AG20443 (cell line): ENCODE results near the gene XPR1.

Source experiments
- DNase-seq: peaks from one replicate; pipeline ENCODE4 v3.0.0; 2012; ENCODE audit warnings: low spot score, mixed read lengths

The XPR1 gene

GRCh38 chr1:180615493-180616290 lies 16.1 kb upstream of the XPR1 start:
- no peak for DNase-seq

DNA sequence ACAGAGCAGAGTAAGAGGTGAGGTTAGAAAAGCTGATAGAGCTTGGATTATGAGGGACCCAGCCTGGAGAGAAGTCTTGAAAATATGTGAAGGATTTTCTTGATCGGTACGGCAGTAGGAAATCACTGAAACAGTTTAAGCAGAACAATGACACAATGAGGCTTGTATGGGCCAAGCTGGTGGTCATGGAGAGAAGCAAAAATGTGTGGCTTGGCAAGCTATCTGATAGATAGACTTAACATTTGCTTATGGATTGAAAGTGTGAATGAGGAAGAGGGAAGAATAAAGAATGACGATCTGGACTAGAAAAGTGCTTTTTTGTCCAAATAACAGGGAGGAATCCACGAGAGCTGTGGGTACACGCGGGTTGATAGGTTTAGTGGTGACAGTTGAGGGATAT lies 15.4 kb upstream of the XPR1 start:
- DNase-seq, result peak; percentile 65

DNA sequence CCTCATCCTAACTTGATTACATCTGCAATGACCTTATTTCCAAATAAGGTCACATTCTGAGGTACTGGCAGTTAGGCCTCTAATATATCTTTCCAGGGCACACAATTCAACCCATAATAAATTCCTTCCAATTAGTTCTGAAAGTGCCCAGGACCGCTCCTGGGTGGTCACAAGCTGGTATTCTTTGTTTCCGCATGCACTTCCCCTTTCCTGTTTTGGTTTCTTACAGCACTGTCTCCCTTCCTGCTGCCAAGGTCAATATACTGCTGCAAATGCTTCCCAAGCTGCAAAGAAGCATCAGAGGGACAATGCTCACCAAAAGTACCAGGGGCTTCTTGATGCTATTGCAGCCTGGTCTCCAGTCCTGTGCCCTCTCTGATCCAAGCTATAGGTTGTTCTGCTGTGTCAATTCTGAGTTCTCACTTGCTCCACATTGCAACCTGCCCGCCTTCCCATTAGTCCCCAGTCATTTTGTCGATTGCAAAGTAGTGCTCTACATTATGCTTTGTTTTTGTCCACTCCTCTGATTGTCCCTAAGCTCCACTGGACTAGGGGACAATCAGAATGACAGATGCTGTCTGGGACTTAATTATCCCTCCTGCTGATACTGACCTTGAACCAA lies 13.9 kb upstream of the XPR1 start:
- DNase-seq, result no peak

- no peak for DNase-seq
Measured at GRCh38 chr1:180620581-180620980, 11.2 kb upstream of the XPR1 start.

DNA sequence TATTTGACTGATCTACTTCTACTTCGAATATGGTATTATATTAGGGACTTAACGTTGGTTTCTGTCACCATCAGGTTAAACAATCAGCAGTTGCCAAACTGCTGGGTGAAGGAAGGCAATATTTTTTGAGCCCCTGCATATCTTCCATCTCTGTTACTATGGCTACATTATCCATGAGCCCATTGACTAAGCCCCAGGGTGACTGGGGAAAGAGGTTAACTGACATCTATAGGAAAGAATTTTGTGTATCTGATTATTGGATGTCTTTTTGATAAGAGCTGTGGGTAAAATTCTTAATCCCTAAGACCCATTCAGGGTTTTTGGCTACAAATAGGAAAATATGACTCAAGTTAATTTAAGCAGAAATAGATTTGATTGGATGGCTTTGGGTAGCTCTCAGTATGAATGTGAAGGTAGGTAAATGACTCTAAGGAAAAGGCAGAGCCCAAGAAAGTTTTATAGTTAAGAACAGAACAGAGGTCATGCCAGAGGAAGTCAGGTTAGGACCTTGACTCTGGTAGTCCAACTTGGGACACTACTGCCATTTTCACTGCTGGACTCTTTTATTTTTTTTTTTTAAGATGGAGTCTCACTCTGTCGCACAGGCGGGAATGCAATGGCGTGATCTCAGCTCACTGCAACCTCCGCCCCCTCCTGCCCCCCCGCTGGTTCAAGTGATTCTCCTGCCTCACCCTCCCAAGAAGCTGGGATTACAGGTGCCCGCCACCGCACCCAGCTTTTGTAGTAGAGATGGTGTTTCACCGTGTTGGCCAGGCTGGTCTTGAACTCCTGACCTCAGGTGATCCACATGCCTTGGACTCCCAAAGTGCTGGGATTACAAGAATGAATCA lies 8.9 kb upstream of the XPR1 start:
- DNase-seq, result no peak

GRCh38 chr1:180623579-180624347 lies 8.1 kb upstream of the XPR1 start:
- DNase-seq, result peak; percentile 44

DNA sequence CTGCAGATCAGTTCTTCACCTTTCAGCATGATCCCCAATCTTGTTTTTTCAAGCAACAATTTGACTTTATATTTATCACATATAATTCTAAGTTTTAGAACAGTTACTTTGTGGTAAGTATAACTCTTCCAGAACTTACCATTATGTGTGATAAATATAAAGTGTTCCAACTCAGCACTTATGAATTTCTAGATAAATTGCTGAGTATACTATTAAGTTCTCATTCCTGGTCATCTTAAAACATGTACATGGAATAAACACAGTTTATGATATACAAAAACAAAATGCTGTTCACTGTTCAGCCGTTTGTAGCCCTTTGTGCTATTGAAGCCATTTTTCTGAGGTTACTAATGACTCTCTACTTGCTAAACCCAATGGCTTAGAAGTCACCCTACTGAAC lies 5.1 kb upstream of the XPR1 start:
- no peak for DNase-seq

DNA sequence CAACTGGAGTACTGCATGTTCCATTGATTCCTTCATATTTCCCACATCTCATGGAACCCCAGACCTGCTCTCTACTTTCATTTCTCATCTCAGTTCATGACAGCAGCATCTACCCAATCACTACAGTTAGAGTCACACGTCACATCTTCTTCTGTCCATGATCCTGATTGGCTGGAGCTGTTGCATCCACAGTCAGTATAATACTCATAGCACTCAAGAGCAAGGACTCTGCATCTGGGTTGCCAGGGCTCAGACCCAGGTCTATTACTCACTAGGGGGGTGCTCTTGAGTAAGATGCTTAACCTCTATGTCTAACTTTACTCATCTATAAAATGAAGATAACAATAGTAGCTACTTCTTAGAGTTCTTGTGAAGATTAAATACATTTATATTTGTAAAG lies 4.4 kb upstream of the XPR1 start:
- no peak for DNase-seq

GRCh38 chr1:180628646-180629045 lies 3.2 kb upstream of the XPR1 start:
- no peak for DNase-seq

DNA sequence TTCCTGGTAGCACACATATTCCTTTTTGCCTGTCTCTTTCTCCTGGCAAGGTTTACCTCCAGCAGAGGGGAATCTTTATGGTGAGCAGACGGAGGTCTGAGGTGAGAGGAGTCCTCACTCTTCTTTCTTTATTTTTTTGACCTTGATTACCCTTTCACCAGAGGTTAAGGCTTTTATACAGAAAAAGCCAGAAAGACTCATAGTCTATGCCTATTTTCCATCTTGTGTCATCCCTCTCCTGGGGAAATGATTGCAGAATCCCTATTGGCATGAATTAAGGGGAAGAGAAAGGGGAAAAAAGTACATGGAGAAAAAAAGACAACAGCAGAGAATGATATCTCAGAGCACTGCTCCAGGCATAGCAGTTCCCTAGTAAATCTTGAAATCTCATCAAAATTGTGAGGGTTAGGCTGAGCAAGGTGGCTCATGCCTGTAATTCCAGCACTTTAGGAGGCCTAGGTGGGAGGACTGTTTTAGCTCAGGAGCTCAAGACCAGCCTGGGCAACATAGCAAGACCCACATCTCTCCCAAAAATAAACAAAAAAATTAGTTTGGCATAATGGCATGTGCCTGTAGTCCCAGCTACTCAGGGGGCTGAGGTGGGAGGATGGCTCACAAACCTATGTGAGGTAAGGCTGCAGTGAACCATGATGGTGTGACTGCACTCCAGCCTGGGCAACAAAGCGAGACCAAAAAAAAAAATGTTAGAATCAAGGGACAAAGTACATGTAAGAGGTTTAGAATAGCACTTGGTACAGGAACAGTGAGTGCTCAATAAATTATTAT lies 1.2 kb upstream of the XPR1 start:
- no peak for DNase-seq

DNA sequence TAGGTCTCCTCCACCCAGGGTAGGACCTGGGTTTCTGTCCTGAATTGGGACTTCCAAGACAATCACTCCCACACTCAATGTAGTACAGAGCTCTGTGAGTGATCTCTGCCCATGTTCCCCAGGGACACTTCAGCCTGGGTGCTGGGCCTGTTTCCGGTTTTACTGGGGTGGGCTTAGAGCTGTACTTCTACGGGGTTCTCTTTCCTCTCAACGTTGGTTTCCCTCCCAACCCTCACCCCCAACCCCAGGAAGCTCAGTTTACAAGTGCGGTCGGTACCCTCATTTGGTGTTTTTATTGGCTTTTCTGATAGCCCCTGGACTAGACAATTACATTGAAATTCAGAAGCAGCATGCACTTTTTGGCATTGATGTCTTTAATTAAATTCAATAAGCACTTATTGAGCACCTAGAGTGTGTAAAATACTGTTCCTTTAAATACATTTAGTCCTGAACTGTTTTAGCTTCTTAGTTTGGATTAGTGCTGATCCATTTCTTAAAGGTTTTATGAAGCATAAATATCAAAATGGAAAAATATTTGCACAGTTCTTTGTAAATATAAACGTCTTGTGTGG lies 542 bp upstream of the XPR1 start:
- no peak for DNase-seq

DNA sequence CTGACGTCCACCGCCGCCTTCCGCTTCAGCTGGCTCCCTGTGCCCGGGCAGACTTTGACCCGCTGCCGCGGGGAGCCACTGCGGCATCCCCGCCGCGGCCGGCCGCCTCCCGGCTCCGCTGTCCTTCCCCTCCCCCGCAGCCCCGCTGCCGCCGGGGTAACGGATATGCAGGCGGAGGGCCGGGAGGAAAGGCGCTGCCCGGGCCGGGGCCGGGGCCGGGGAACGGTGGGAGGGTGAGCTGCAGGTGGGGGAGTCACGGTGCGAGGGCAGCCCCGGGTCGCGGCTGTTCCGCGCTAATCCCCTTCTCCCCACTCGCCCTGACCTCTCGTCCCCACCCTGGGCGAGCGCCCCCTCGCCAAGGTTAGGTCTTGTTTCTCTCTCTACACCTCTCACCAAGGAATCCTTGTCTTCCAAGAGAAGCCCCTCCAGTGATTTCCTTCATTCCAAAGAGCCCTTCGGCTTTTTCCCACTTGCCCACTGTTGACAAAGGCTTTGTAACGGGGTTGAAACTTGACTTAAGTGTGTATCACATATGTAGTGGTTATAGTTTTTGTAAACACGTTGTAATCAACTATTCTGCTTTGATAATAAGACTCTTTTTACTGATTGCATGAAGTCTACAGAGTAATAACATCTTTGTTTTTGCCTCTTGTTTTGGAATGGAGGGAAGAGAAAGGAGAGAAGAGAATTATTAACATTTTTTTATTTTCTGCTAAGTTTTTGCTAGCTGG lies 669 bp downstream of the XPR1 start:
- DNase-seq, result peak; percentile 77

DNA sequence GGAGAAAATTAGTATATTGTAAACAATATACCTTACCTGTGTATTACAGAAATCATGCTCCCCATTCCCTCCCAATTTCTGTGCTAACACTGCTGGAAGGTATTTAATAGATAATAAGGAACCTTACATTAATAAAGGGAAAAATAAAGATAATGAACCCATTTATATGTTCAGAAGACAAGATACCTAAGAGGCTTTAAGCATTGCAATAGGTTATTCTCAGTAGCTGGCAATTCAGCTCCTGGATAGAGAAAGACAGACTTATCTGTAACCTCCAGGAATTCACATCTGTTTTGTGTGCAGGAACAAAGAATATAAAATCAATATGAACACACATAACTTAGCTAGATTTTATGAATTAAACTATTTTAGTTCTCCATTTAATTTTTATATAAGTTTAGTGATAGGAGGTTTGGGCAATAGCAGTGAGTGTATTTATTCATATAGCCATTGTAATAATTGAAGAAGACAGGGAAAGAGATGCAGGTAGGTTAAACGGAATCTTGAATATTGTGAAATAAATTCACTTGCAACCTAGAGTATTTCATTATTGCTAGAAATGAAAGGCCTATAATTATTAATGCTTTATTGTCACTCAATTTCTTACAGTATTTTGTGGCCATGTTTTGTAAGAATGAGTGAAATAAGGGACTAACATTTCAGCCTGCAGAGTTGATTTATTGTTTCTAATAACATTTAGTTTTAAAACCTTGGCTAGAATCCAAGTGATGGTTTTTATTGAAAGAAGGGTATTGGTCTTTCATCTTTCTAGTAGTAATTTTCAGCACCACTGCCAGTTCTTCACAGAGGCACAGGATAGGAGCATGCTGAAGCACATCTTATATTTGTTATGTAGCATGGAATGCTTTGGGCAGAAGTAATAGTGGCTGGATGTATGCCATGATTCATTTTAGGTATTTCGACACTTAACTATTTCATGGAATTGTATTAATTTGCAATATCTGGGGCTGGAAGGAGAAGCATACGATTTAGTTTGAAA lies 1.5 kb downstream of the XPR1 start:
- DNase-seq, result peak; percentile 13

GRCh38 chr1:180636138-180636537 lies 4.3 kb downstream of the XPR1 start:
- DNase-seq, result no peak

DNA sequence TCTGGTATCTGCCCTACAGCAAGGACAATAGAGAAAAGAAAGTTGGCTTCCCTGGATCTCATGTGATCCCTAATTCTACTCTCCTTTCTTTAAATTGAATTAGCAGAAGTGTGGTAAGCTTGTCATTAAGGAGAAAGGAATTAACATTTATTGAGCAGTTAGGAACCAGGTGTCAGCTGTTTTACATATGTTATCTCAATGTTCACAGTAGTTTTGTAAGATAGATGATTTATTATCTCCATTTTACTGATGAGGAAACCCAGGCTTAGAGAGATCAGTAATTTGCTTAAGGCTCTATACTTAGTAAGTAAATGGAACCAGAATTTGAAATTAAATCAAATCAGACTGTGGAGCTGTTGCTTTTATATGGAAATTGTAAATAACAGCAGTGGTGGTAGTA lies 8.0 kb downstream of the XPR1 start:
- no peak for DNase-seq

GRCh38 chr1:180640531-180640949 lies 8.7 kb downstream of the XPR1 start:
- DNase-seq, result no peak

- DNase-seq, result no peak
Measured at GRCh38 chr1:180641662-180642061, 9.8 kb downstream of the XPR1 start.

- no peak for DNase-seq
Measured at GRCh38 chr1:180642781-180643180, 11.0 kb downstream of the XPR1 start.

DNA sequence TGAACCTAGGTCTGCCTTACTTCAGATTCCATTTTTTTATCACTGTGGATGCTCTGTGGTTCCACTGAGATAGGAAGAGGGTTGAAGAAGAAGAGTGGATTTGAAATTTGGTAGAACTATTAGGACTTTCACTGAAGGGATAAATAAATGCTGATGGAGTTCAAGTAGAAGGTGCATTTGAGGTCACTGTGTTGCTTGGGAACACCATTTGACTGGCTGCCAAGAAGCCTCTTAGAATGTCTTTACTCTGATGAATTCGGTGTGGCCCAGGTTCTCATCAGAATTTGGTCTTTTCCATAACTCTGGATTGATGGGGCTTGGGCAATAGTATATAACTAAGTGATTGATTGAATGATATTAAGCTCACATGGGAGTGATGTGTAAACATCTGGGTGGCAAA lies 11.9 kb downstream of the XPR1 start:
- peak; percentile 12 for DNase-seq
